K562 (cell line): ENCODE data around the gene CD34.

Experiments used
- CTBP1 ChIP-seq: fragments of 450-650 bp; IDR thresholded peaks from 2 replicates; pipeline ENCODE4 v1.6.1; 2016; ENCODE audit warnings: borderline replicate concordance
- EZH2 ChIP-seq: IDR thresholded peaks from 2 replicates; pipeline ENCODE4 v1.6.1; 2012; ENCODE audit warnings: low read depth, mild to moderate bottlenecking, inconsistent platforms, low read length, borderline replicate concordance
- FIP1L1 ChIP-seq: fragments of 200-400 bp; formaldehyde crosslinking; IDR thresholded peaks from 2 replicates; pipeline ENCODE4 v1.6.1; 2018; ENCODE audit warnings: mild to moderate bottlenecking, low read depth, low read length; ENCODE audit not compliant: poor library complexity, severe bottlenecking
- FOXO4 ChIP-seq: fragments of 450-650 bp; formaldehyde crosslinking; IDR thresholded peaks from 2 replicates; pipeline ENCODE4 v1.4.0; 2020; ENCODE audit warnings: mild to moderate bottlenecking, moderate library complexity
- KDM4B ChIP-seq, 2 experiments: fragments of 450-650 bp in 1 of 2; sonication (generic) in 1 of 2; IDR thresholded peaks; 2 replicates each; pipeline ENCODE4 v1.6.1; 2016 to 2017; ENCODE audit warnings: borderline replicate concordance in 2 of 2, antibody characterized with exemption in 1 of 2, low read depth in 1 of 2, mild to moderate bottlenecking in 1 of 2
- RAD51 ChIP-seq: fragments of 450-650 bp; IDR thresholded peaks from 2 replicates; pipeline ENCODE4 v1.7.1; 2016; ENCODE audit warnings: low read depth, mild to moderate bottlenecking, borderline replicate concordance
- ZNF277 ChIP-seq: fragments of 250-450 bp; sonication (Bioruptor Pico); IDR thresholded peaks from 2 replicates; pipeline ENCODE4 v1.8.0; 2022; ENCODE audit warnings: inconsistent platforms, mild to moderate bottlenecking, moderate library complexity, borderline replicate concordance
- ZNF282 ChIP-seq: sonication (generic); formaldehyde crosslinking; IDR thresholded peaks from 2 replicates; pipeline ENCODE4 v1.8.1; 2023; ENCODE audit warnings: missing genetic modification reagents
- TF ChIP-seq, protein P1 (sequence below), 3 experiments: IDR thresholded peaks in 2 of 3; conservative IDR thresholded peaks in 1 of 3; 2 replicates each; pipeline ENCODE4 v1.5.1; 2011 to 2012; ENCODE audit warnings: low read length in 3 of 3, mild to moderate bottlenecking in 3 of 3, control low read depth in 2 of 3, improper control_type of control experiment in 1 of 3, inconsistent platforms in 1 of 3, low read depth in 1 of 3, mixed read lengths in 1 of 3, moderate library complexity in 1 of 3; ENCODE audit not compliant: insufficient read depth in 2 of 3

GRCh38 chr1:207856276-207857023 lies 54.5 kb downstream of the CD34 start:
- TF ChIP-seq ZNF282 (CRISPR knock-in tag) (no peak), EZH2 (no peak), CTBP1 (no peak), ZNF277 (CRISPR knock-in tag) (no peak), KDM4B (IDR thresholded peaks at IDR 0.05; ENCODE audit: borderline replicate concordance in 2 of 2, low read depth in 1 of 2) (no peak), FIP1L1 (no peak), RAD51 (no peak), FOXO4 (CRISPR knock-in tag) (no peak)
- TF ChIP-seq, protein P1, sequence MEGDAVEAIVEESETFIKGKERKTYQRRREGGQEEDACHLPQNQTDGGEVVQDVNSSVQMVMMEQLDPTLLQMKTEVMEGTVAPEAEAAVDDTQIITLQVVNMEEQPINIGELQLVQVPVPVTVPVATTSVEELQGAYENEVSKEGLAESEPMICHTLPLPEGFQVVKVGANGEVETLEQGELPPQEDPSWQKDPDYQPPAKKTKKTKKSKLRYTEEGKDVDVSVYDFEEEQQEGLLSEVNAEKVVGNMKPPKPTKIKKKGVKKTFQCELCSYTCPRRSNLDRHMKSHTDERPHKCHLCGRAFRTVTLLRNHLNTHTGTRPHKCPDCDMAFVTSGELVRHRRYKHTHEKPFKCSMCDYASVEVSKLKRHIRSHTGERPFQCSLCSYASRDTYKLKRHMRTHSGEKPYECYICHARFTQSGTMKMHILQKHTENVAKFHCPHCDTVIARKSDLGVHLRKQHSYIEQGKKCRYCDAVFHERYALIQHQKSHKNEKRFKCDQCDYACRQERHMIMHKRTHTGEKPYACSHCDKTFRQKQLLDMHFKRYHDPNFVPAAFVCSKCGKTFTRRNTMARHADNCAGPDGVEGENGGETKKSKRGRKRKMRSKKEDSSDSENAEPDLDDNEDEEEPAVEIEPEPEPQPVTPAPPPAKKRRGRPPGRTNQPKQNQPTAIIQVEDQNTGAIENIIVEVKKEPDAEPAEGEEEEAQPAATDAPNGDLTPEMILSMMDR (IDR thresholded peaks at IDR 0.05 in 2 of 3, conservative IDR thresholded peaks at IDR 0.05 in 1 of 3; ENCODE audit: insufficient read depth in 2 of 3, low read depth in 1 of 3, low read length in 3 of 3), result no peak
